PFSK-1 (cell line): ENCODE results near the gene SENP7. TPM values are rescaled to one million over a fixed set of nuclear protein-coding genes. Genes with fewer than 3 reads are reported as not detected.

Source experiments
- FOXP2 ChIP-seq: optimal IDR thresholded peaks from 2 replicates; pipeline ENCODE3; 2011; ENCODE audit warnings: borderline replicate concordance, control low read depth, inconsistent platforms; ENCODE audit not compliant: insufficient read depth; ENCODE audit errors: extremely low read length, extremely low read depth
- POLR2AphosphoS5 ChIP-seq: IDR thresholded peaks from 2 replicates; pipeline ENCODE4 v1.6.1; 2012; ENCODE audit warnings: low read depth, mild to moderate bottlenecking, control low read depth, low read length, moderate library complexity
- REST ChIP-seq, 2 experiments: IDR thresholded peaks; 2 replicates each; pipeline versions ENCODE4 v1.6.1 to v1.8.0; 2011 to 2012; ENCODE audit warnings: low read depth in 2 of 2, low read length in 2 of 2, control low read depth in 1 of 2, inconsistent platforms in 1 of 2, mild to moderate bottlenecking in 1 of 2, moderate library complexity in 1 of 2; ENCODE audit not compliant: insufficient read depth in 1 of 2
- SIN3A ChIP-seq: IDR thresholded peaks from 2 replicates; pipeline ENCODE4 v1.6.1; 2012; ENCODE audit warnings: mild to moderate bottlenecking, low read length, moderate library complexity, borderline replicate concordance; ENCODE audit not compliant: insufficient read depth
- TAF1 ChIP-seq: IDR thresholded peaks from 2 replicates; pipeline ENCODE4 v1.6.1; 2012; ENCODE audit warnings: low read length, control low read depth, borderline replicate concordance; ENCODE audit not compliant: insufficient read depth
- polyA plus RNA-seq: library from polyadenylated mRNA; unstranded; fragments of >200 nt; gene quantifications from one replicate; pipeline ENCODE4 v1.2.1, GENCODE V29; 2012; ENCODE audit warnings: low read depth, missing spikeins; ENCODE audit not compliant: insufficient read length

The SENP7 gene, protein sequence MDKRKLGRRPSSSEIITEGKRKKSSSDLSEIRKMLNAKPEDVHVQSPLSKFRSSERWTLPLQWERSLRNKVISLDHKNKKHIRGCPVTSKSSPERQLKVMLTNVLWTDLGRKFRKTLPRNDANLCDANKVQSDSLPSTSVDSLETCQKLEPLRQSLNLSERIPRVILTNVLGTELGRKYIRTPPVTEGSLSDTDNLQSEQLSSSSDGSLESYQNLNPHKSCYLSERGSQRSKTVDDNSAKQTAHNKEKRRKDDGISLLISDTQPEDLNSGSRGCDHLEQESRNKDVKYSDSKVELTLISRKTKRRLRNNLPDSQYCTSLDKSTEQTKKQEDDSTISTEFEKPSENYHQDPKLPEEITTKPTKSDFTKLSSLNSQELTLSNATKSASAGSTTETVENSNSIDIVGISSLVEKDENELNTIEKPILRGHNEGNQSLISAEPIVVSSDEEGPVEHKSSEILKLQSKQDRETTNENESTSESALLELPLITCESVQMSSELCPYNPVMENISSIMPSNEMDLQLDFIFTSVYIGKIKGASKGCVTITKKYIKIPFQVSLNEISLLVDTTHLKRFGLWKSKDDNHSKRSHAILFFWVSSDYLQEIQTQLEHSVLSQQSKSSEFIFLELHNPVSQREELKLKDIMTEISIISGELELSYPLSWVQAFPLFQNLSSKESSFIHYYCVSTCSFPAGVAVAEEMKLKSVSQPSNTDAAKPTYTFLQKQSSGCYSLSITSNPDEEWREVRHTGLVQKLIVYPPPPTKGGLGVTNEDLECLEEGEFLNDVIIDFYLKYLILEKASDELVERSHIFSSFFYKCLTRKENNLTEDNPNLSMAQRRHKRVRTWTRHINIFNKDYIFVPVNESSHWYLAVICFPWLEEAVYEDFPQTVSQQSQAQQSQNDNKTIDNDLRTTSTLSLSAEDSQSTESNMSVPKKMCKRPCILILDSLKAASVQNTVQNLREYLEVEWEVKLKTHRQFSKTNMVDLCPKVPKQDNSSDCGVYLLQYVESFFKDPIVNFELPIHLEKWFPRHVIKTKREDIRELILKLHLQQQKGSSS
- 1.2 TPM for polyA plus RNA-seq

GRCh38 chr3:101512646-101513418, at the start of gene SENP7:
Gene SENP7, minus strand, starts transcription at chr3:101513212. Its CDS starts 82 bp downstream, at chr3:101513130.
- TF ChIP-seq REST (IDR thresholded peaks at IDR 0.05; ENCODE audit: insufficient read depth in 1 of 2, low read depth in 2 of 2, low read length in 2 of 2) (peak in 1 of 2 experiments; percentile 39; a peak in 1 of 4 replicates), POLR2AphosphoS5 (peak; percentile 92), FOXP2 (no peak), TAF1 (peak; percentile 64; the same call in 1 of the 2 replicates), SIN3A (0 out of 2 replicates have a peak, but pooled peaks have one; percentile 9)

DNA sequence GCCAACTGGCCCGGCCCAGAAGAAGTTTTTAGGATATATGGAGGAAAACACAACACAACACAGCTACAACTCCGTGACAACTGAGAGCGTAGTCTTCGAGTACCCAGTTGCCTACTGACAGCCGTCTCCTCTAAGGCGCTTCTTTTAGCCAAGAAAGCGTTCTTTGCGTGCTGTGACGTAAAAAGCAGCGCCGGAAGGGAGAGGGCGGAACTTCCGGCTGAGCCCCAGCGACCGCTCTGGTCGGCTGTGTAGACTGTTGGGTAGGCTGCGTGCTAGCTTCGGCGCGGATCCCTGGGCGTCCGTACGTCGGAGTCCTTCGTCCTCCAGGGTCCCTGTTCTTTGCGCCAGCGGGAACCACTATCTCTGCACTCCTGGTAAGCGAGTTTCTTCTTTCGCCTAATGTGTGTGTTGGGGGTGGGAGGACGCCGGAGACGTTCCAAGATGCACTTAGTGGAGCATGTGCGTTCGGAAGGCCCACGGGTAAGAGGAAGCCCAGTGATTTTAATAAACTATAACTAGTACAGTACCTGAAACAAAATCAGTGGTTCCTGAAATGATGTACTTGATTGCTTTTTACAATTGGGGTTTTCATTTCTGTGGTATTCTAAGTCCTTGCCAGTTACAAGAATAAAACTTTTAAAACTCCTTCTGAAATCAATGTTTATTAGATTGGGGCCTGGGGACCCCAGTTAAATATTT, 48.8 kb upstream of the SENP7 start, which contains the start of gene TRMT10C:
TRMT10C (plus strand) TSS at position 239 of the 699 bp plus-strand sequence. CDS start 2,914 bp downstream, outside the sequence.
- TF ChIP-seq REST (IDR thresholded peaks at IDR 0.05; ENCODE audit: insufficient read depth in 1 of 2, low read depth in 2 of 2, low read length in 2 of 2) (0 out of 4 replicates have a peak, but pooled peaks of 1 of the 2 experiments have one; percentile 43), SIN3A (peak; percentile 22; the same call in 1 of the 2 replicates), TAF1 (peak; percentile 90), FOXP2 (peak; percentile 29), POLR2AphosphoS5 (peak; percentile 94)

DNA sequence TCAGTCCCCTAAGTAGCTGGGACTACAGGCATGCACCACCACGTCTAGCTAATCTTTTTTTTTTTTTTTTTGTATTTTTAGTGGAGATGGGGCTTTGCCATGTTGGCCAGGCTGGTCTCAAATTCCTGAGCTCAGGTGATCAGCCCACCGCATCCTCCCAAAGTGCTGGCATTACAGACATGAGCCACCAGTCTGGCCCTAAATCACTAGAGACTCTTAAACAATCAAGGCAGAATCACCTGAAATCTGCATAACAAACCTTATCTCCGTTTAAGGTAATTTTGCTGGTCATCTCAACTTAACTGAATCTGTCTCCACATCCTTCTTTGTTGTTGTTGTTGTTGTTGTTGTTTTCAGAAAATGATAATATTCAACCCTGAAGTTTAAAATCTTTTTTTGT, 43.1 kb upstream of the SENP7 start:
- TF ChIP-seq SIN3A (no peak), FOXP2 (no peak), POLR2AphosphoS5 (no peak), TAF1 (no peak), REST (IDR thresholded peaks at IDR 0.05; ENCODE audit: insufficient read depth in 1 of 2, low read depth in 2 of 2, low read length in 2 of 2) (no peak)

DNA sequence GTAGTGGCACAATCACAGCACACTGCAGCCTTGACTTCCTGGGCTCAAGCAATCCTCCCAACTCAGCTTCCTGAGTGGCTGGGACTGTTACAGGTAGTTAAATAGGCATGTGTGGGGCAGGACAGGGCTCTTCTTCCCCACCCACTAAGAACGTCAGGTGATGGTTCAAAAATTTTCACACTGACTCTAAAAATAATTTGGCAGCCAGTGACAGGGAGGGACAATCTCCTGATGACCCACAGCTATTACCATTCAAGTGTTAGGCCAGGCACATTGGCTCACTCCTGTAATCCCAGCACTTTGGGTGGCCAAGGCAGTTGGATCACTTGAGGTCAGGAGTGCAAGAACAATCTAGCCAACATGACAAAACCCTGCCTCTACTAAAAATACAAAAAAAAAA, 36.5 kb upstream of the SENP7 start:
- TF ChIP-seq REST (IDR thresholded peaks at IDR 0.05; ENCODE audit: insufficient read depth in 1 of 2, low read depth in 2 of 2, low read length in 2 of 2) = no peak
- TF ChIP-seq TAF1 = no peak
- TF ChIP-seq FOXP2 = no peak
- no peak for TF ChIP-seq SIN3A
- TF ChIP-seq POLR2AphosphoS5 = no peak
